Erythroblast (primary cell): ENCODE results near the gene MN1.

Experiments
- DNase-seq, 2 experiments: peaks; one replicate each; lab custom pipeline; 2025; lab: John Stamatoyannopoulos, UW
- GATA1 ChIP-seq: IDR thresholded peaks from 2 replicates; pipeline ENCODE4 v1.6.1; 2011; ENCODE audit warnings: low read depth, mild to moderate bottlenecking, control low read depth, low read length, moderate library complexity
- POLR2A ChIP-seq: IDR thresholded peaks from 2 replicates; pipeline ENCODE4 v1.6.1; 2011; ENCODE audit warnings: mild to moderate bottlenecking, low read length

Gene MN1

GRCh38 chr22:27814993-27815392, 13.4 kb upstream of the MN1 start:
- DNase-seq = no peak
- TF ChIP-seq GATA1 (no peak), POLR2A (no peak)

GRCh38 chr22:27811778-27812177, 10.2 kb upstream of the MN1 start:
- no peak for TF ChIP-seq POLR2A
- no peak for TF ChIP-seq GATA1
- no peak for DNase-seq

DNA sequence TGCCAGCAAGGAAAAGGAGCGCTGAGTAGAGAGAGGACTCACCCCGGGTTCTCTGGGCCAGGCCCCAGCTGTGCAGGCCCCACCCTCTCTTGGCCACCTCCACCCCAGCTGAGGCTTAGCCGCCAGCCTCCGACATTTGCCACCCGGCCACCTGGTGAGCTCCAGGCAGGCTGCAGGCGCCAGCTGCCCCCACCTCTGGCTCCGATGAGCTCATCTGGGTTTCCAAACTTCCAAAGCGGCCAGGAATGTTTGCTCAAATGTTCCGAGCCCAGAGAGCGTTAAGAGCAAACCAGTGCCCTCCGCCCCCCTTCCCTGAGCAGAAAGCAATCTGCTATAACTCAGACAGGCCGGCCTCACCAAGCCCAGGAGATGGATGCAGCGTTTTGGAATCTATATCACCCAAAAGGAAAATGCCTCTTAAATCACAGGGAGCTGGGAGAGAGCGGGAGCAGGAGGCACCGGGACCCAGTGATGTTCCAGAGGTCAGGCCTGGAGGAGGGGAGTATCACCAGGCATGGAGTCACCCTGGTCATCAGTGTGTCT, 9.1 kb upstream of the MN1 start:
- DNase-seq = no peak
- TF ChIP-seq POLR2A (no peak), GATA1 (no peak)

DNA sequence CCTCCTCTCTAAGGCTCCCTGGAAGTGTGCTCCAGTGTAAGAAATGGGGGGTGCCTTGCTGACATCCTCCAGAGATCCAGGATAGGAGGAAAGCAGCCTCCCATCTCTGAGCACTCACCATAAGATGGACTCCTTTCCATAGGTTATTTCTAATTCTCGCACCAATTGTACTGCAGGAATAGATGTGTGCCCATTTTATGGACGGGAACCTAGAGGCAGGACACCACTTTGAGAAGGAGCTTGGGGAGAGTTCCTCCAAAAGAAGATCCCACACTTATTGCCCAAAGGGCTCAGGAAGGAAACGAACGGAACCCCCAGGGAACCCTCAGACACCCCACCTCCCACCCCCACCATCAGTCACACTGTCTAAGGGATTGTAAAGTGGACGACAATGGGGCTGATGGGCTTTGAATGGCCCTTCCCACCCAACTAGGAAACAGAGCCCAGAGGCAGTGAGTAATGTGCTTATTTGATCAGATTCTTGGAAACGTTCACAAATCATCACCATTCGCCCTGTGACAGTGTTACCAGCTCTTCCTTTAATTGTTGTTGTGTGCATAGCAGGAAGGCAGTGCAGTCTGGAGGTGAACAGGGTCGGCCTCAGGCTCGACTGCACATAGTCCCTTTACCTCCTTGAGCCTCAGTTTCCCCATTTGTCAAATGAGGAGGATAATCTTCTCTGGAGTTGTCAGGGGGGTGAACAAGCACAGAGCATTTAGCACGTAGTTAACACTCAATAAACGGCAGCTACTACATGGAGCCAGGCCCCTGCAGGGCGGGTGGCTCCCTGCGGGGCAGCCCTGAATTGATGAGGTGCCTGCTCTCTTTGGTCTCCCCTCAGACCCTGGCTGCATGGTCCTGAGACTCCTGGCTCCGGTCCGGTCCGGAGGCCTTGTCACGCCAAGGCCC, 8.4 kb upstream of the MN1 start:
- TF ChIP-seq POLR2A = no peak
- TF ChIP-seq GATA1 = no peak
- no peak for DNase-seq

- no peak for DNase-seq
- TF ChIP-seq GATA1 (no peak), POLR2A (no peak)
Observed at GRCh38 chr22:27809226-27809603, 7.7 kb upstream of the MN1 start.

DNA sequence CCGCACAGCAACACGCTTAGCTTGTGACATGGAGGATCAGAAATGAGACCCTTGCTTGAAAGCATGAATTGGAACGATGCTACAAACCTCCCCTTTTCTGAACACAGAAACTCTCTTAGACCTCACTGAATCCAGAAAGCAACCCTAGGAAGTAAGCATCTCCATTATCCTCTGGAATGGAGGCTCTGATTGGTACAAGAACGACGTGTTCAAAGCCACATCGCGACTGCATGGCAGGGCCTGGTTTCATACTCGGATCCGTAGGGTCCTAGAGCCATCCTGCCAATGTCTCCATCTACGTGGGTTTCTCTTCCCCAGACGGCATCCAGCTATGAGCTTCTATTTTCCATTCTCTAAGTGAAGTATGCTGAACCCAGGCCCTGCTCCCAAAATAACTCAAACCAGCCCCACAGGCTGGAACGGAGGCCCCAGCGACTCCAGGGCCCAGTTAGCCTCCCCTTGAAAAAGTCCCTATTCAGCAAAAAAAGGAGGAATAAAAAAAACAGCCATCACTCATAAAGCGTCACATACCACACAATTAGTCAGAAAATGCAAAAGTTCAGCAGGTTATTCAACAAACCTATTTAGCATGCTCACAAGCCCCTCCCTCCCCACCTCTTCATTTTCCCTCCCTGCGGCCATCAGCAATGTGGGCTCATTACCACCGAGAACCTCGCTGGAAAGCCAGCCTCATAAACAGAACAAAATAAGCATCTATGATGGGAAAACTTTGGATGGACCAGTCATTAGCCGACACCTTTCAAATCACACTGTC, 7.1 kb upstream of the MN1 start:
- no peak for DNase-seq
- TF ChIP-seq GATA1 (no peak), POLR2A (no peak)

DNA sequence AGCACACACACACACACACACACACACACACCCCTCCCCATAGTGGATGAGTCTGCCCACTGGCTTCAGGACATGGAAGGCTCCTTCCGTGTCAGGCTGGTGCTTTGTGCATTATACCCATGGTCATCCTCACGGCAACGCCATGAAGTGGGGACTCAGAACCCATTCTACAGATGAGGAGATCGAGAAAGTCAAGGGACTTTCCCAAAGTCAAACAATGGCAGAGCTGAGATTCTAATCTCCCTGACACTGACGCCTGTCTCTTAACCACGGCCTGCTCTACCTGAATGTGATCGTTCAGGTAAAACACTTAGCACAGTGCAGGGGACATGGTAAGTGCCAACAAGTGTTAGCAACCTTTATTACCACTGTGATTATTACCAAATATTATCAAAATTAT, 4.3 kb upstream of the MN1 start:
- TF ChIP-seq POLR2A (no peak), GATA1 (no peak)
- no peak for DNase-seq

- DNase-seq = peak; percentile 50 to 72
- TF ChIP-seq POLR2A (no peak), GATA1 (no peak)
Observed at GRCh38 chr22:27804470-27805297, 3.1 kb upstream of the MN1 start.

- TF ChIP-seq GATA1 (no peak), POLR2A (no peak)
- DNase-seq = no peak
Observed at GRCh38 chr22:27803841-27804415, 2.4 kb upstream of the MN1 start.

GRCh38 chr22:27802346-27803073, 954 bp upstream of the MN1 start:
- no peak for DNase-seq
- TF ChIP-seq GATA1 = no peak
- TF ChIP-seq POLR2A = no peak

GRCh38 chr22:27801202-27801615, 347 bp downstream of the MN1 start:
- DNase-seq = peak in 1 of 2 experiments; percentile 12
- TF ChIP-seq POLR2A (no peak), GATA1 (no peak)
